Measurements from ENCODE around the gene GLRA2. TPM values are rescaled to one million over a fixed set of nuclear protein-coding genes. Genes with fewer than 3 reads are reported as not detected.

GLRA2 gene
- total RNA-seq, 1 donor: not detected

- no peak overlapping the region for H3K4me3 ChIP-seq (ENCODE audit: insufficient read depth, low read length)
- no peak overlapping the region for H2AFZ ChIP-seq (ENCODE audit: low read length)
- no peaks in the 10 kb centered on the region for H4K20me1 ChIP-seq (ENCODE audit: insufficient read depth, low read length)
- no peak overlapping the region for H3K27ac ChIP-seq (ENCODE audit: low read depth, low read length)
- no peak overlapping the region for H3K4me2 ChIP-seq (ENCODE audit: insufficient read depth, low read length)
- H3K36me3 ChIP-seq (ENCODE audit: insufficient read depth, low read length): no peaks in the 10 kb centered on the region
- no peaks in the 10 kb centered on the region for H3K79me2 ChIP-seq (ENCODE audit: insufficient read depth, low read length)
- no peak for TF ChIP-seq CTCF (IDR thresholded peaks at IDR 0.05; ENCODE audit: extremely low read depth, low read depth, low read length)
- no peaks in the 10 kb centered on the region for H3K27me3 ChIP-seq (ENCODE audit: insufficient read depth, low read length)
- no peak for DNase-seq (ENCODE audit: insufficient read length, low spot score, missing footprints)
- H3K4me1 ChIP-seq (ENCODE audit: insufficient read depth, low read length): peaks cover 8% of the 10 kb centered on the region
- no peaks in the 10 kb centered on the region for H3K9me3 ChIP-seq (ENCODE audit: low read depth, low read length)
Measured at GRCh38 chrX:14590693-14591424, 61.5 kb downstream of the GLRA2 start.

- H3K9me3 ChIP-seq (ENCODE audit: low read depth, low read length): no peaks in the 10 kb centered on the region
- H3K4me2 ChIP-seq (ENCODE audit: insufficient read depth, low read length): no peak overlapping the region
- H3K4me3 ChIP-seq (ENCODE audit: insufficient read depth, low read length): no peak overlapping the region
- no peak for DNase-seq (ENCODE audit: insufficient read length, low spot score, missing footprints)
- no peaks in the 10 kb centered on the region for H3K36me3 ChIP-seq (ENCODE audit: insufficient read depth, low read length)
- no peaks in the 10 kb centered on the region for H4K20me1 ChIP-seq (ENCODE audit: insufficient read depth, low read length)
- peaks cover 8% of the 10 kb centered on the region for H3K4me1 ChIP-seq (ENCODE audit: insufficient read depth, low read length)
- H2AFZ ChIP-seq (ENCODE audit: low read length): no peak overlapping the region
- H3K27me3 ChIP-seq (ENCODE audit: insufficient read depth, low read length): no peaks in the 10 kb centered on the region
- TF ChIP-seq CTCF (IDR thresholded peaks at IDR 0.05; ENCODE audit: extremely low read depth, low read depth, low read length): no peak
- H3K79me2 ChIP-seq (ENCODE audit: insufficient read depth, low read length): no peaks in the 10 kb centered on the region
- H3K27ac ChIP-seq (ENCODE audit: low read depth, low read length): no peak overlapping the region
Measured at GRCh38 chrX:14591976-14592375, 62.6 kb downstream of the GLRA2 start.

- Histone ChIP-seq H3K9me3 (ENCODE audit: low read depth, low read length) (no peaks in the 10 kb centered on the region), H3K4me3 (ENCODE audit: insufficient read depth, low read length) (no peak overlapping the region), H3K36me3 (ENCODE audit: insufficient read depth, low read length) (no peaks in the 10 kb centered on the region), H3K27me3 (ENCODE audit: insufficient read depth, low read length) (no peaks in the 10 kb centered on the region), H3K27ac (ENCODE audit: low read depth, low read length) (no peak overlapping the region), H3K79me2 (ENCODE audit: insufficient read depth, low read length) (no peaks in the 10 kb centered on the region), H2AFZ (ENCODE audit: low read length) (no peak overlapping the region), H4K20me1 (ENCODE audit: insufficient read depth, low read length) (no peaks in the 10 kb centered on the region), H3K4me2 (ENCODE audit: insufficient read depth, low read length) (no peak overlapping the region), H3K4me1 (ENCODE audit: insufficient read depth, low read length) (peaks cover 8% of the 10 kb centered on the region)
- DNase-seq (ENCODE audit: insufficient read length, low spot score, missing footprints): no peak
- no peak for TF ChIP-seq CTCF (IDR thresholded peaks at IDR 0.05; ENCODE audit: extremely low read depth, low read depth, low read length)
Measured at GRCh38 chrX:14594521-14594920, 65.2 kb downstream of the GLRA2 start.

- Histone ChIP-seq H3K79me2 (ENCODE audit: insufficient read depth, low read length) (no peaks in the 10 kb centered on the region), H3K4me1 (ENCODE audit: insufficient read depth, low read length) (no peaks in the 10 kb centered on the region), H3K27me3 (ENCODE audit: insufficient read depth, low read length) (no peaks in the 10 kb centered on the region), H3K27ac (ENCODE audit: low read depth, low read length) (no peak overlapping the region), H3K36me3 (ENCODE audit: insufficient read depth, low read length) (no peaks in the 10 kb centered on the region), H3K9me3 (ENCODE audit: low read depth, low read length) (no peaks in the 10 kb centered on the region), H4K20me1 (ENCODE audit: insufficient read depth, low read length) (no peaks in the 10 kb centered on the region), H3K4me2 (ENCODE audit: insufficient read depth, low read length) (no peak overlapping the region), H3K4me3 (ENCODE audit: insufficient read depth, low read length) (no peak overlapping the region), H2AFZ (ENCODE audit: low read length) (no peak overlapping the region)
- no peak for DNase-seq (ENCODE audit: insufficient read length, low spot score, missing footprints)
- no peak for TF ChIP-seq CTCF (IDR thresholded peaks at IDR 0.05; ENCODE audit: extremely low read depth, low read depth, low read length)
Measured at GRCh38 chrX:14598330-14598729, 69.0 kb downstream of the GLRA2 start.
